Measurements from ENCODE around the gene INAFM1.

DNA sequence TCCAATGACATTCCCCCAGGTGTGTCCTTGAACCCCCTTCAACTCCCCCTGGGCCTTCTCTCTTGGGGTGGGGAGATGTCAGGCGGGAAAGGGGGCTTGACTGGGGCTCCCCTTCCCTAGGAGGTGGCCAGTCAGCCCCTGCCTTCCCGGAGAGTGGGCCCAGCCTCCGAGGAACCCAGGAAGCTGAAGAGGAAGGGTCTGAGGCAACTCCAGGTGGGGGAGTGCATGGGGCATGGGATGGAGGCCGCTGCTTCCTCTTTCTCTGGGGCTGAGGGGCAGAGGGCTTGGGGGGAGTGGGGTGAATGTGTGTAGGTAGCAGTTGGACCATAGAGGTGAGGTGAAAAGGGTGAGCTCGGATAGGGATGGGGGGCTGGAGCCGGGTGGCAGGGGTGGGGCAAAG lies 2.7 kb upstream of the INAFM1 start:
- TF ChIP-seq GATA3 (IDR thresholded peaks at IDR 0.05; ENCODE audit: low read depth, low read length) = no peak
- TF ChIP-seq GATA2 (IDR thresholded peaks at IDR 0.05; ENCODE audit: low read depth, low read length) = no peak

All from SH-SY5Y (cell line).